ENCODE data around the gene UBE2C.

Gene UBE2C

DNA sequence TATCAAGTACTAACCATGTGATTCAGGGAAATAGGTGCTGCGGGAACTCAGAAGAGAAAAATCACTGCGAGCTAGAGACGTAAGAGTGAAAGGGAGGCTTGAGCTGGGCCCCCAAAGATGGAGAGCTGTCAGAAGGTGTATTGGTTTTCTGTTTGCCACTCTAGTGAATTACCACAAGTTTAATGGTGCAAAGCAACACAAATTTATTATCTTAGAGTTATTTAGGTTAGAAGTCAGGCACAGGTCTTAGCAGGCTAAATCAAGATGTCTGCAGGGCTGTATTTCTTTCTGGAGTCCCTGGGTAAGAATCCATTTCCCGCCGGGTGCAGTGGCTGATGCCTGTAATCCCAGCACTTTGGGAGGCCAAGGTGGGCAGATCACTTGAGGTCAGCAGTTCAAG lies 47.5 kb downstream of the UBE2C start:
- no peak for DNase-seq (ENCODE audit: low read depth in 2 of 2)

- no peak for DNase-seq (ENCODE audit: low read depth in 2 of 2)
Observed at GRCh38 chr20:45860560-45861220, 48.2 kb downstream of the UBE2C start.

- DNase-seq (ENCODE audit: low read depth in 2 of 2): no peak
Observed at GRCh38 chr20:45861221-45862075, 49.0 kb downstream of the UBE2C start.

- no peak for DNase-seq (ENCODE audit: low read depth in 2 of 2)
Observed at GRCh38 chr20:45863543-45864470, 51.4 kb downstream of the UBE2C start.

- DNase-seq (ENCODE audit: low read depth in 2 of 2): no peak
Observed at GRCh38 chr20:45866454-45866853, 54.0 kb downstream of the UBE2C start.

All from activated CD4-positive, alpha-beta T cell treated with anti-CD3 and anti-CD28 coated beads for 24 hours (primary cell).